Measurements from ENCODE around the gene SINHCAF. TPM values are rescaled to one million over a fixed set of nuclear protein-coding genes. Genes with fewer than 3 reads are reported as not detected.

The SINHCAF gene
- total RNA-seq, 1 experiment from 2014 or later = 179 TPM

DNA sequence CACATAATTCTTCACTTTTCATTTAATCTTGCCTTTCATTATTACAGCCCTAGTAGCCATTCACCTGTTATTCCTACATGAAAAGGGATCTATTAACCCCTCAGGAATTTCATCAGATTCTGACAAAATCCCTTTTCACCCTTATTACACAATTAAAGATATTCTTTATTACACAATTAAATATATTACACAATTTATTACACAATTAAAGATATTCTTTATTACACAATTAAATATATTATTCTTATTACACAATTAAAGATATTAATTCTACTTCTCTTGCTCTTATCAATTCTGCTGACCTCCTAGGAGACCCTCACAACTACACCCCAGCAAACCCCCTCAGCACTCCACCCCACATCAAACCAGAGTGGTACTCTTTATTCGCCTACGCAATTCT lies 77.1 kb downstream of the SINHCAF start:
- DNase-seq (ENCODE audit: low read depth, low spot score) (no peak), ATAC-seq (no peak)
- RAD21 ChIA-PET (ENCODE audit: low non-redundant PET in 1 of 2, low total read pairs in 2 of 2, uncharacterized antibody in 2 of 2, unreplicated experiment in 2 of 2) = no interaction called here
- H3K9me2 ChIP-seq (ENCODE audit: insufficient read depth) = no peaks in the 10 kb centered on the region
- H3K4me1 ChIP-seq (ENCODE audit: control insufficient read depth in 1 of 2, insufficient read depth in 2 of 2, low read length in 2 of 2) = no peaks in the 10 kb centered on the region
- no peaks in the 10 kb centered on the region for H3K79me2 ChIP-seq (ENCODE audit: insufficient read depth, low read length)
- no peak for TF ChIP-seq EZH2phosphoT487 (IDR thresholded peaks at IDR 0.05; ENCODE audit: borderline replicate concordance)
- TF ChIP-seq RAD21 (IDR thresholded peaks at IDR 0.05; ENCODE audit: low read depth) = no peak
- TF ChIP-seq EZH2 (IDR thresholded peaks at IDR 0.05) = no peak
- TF ChIP-seq JUND (IDR thresholded peaks at IDR 0.05) = no peak
- TF ChIP-seq FOSL1 (IDR thresholded peaks at IDR 0.05; ENCODE audit: low read depth) = no peak
- TF ChIP-seq YY1 (IDR thresholded peaks at IDR 0.05; ENCODE audit: extremely low read depth, insufficient replicate concordance, low read depth, low read length) = no peak
- TF ChIP-seq ZNF274 (IDR thresholded peaks at IDR 0.05; ENCODE audit: low read depth, low read length) = no peak
- TF ChIP-seq, protein P1, sequence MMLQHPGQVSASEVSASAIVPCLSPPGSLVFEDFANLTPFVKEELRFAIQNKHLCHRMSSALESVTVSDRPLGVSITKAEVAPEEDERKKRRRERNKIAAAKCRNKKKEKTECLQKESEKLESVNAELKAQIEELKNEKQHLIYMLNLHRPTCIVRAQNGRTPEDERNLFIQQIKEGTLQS (IDR thresholded peaks at IDR 0.05) = no peak
- no peak for TF ChIP-seq SIN3A (IDR thresholded peaks at IDR 0.05; ENCODE audit: low read depth)
- TF ChIP-seq SP1 (IDR thresholded peaks at IDR 0.05; ENCODE audit: low read depth) = no peak
- TF ChIP-seq, protein P2, sequence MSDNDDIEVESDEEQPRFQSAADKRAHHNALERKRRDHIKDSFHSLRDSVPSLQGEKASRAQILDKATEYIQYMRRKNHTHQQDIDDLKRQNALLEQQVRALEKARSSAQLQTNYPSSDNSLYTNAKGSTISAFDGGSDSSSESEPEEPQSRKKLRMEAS (IDR thresholded peaks at IDR 0.05) = no peak
- TF ChIP-seq SRF (IDR thresholded peaks at IDR 0.05; ENCODE audit: low read depth) = no peak
- TF ChIP-seq, protein P3, sequence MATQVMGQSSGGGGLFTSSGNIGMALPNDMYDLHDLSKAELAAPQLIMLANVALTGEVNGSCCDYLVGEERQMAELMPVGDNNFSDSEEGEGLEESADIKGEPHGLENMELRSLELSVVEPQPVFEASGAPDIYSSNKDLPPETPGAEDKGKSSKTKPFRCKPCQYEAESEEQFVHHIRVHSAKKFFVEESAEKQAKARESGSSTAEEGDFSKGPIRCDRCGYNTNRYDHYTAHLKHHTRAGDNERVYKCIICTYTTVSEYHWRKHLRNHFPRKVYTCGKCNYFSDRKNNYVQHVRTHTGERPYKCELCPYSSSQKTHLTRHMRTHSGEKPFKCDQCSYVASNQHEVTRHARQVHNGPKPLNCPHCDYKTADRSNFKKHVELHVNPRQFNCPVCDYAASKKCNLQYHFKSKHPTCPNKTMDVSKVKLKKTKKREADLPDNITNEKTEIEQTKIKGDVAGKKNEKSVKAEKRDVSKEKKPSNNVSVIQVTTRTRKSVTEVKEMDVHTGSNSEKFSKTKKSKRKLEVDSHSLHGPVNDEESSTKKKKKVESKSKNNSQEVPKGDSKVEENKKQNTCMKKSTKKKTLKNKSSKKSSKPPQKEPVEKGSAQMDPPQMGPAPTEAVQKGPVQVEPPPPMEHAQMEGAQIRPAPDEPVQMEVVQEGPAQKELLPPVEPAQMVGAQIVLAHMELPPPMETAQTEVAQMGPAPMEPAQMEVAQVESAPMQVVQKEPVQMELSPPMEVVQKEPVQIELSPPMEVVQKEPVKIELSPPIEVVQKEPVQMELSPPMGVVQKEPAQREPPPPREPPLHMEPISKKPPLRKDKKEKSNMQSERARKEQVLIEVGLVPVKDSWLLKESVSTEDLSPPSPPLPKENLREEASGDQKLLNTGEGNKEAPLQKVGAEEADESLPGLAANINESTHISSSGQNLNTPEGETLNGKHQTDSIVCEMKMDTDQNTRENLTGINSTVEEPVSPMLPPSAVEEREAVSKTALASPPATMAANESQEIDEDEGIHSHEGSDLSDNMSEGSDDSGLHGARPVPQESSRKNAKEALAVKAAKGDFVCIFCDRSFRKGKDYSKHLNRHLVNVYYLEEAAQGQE (IDR thresholded peaks at IDR 0.05; ENCODE audit: low read depth) = no peak
- TF ChIP-seq, protein P4, sequence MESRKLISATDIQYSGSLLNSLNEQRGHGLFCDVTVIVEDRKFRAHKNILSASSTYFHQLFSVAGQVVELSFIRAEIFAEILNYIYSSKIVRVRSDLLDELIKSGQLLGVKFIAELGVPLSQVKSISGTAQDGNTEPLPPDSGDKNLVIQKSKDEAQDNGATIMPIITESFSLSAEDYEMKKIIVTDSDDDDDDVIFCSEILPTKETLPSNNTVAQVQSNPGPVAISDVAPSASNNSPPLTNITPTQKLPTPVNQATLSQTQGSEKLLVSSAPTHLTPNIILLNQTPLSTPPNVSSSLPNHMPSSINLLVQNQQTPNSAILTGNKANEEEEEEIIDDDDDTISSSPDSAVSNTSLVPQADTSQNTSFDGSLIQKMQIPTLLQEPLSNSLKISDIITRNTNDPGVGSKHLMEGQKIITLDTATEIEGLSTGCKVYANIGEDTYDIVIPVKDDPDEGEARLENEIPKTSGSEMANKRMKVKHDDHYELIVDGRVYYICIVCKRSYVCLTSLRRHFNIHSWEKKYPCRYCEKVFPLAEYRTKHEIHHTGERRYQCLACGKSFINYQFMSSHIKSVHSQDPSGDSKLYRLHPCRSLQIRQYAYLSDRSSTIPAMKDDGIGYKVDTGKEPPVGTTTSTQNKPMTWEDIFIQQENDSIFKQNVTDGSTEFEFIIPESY (IDR thresholded peaks at IDR 0.05; ENCODE audit: extremely low read depth, insufficient replicate concordance, low read length) = no peak
- no peak for TF ChIP-seq ELF1 (IDR thresholded peaks at IDR 0.05; ENCODE audit: borderline replicate concordance, low read depth)
- no peak for TF ChIP-seq ZFX (IDR thresholded peaks at IDR 0.05)
- no peak for TF ChIP-seq POLR2A (IDR thresholded peaks at IDR 0.05; ENCODE audit: borderline replicate concordance, extremely low read depth, insufficient read depth, insufficient read length)
- no peak for TF ChIP-seq TCF7L2 (IDR thresholded peaks at IDR 0.05; ENCODE audit: borderline replicate concordance, extremely low read depth, insufficient read depth, insufficient read length)
- TF ChIP-seq CBX3 (IDR thresholded peaks at IDR 0.05; ENCODE audit: low read depth) = no peak
- no peak for TF ChIP-seq EGR1 (IDR thresholded peaks at IDR 0.05; ENCODE audit: low read depth)
- H3K9me3 ChIP-seq (ENCODE audit: control insufficient read depth in 1 of 2, insufficient read depth in 1 of 2, low read depth in 1 of 2, low read length in 2 of 2) = no peaks in the 10 kb centered on the region
- no peak overlapping the region for H2AFZ ChIP-seq (ENCODE audit: low read depth, low read length, poor library complexity, severe bottlenecking)
- H3K9ac ChIP-seq (ENCODE audit: low read length) = no peak overlapping the region
- H3K27ac ChIP-seq (ENCODE audit: low read depth, low read length) = no peak overlapping the region
- H3K27me3 ChIP-seq (ENCODE audit: insufficient read depth, low read length) = 0 out of 2 replicates have a peak, but pooled peaks cover 2% of the 10 kb centered on the region
- no TSS peak for BruUV-seq (replicated peaks)
- intact Hi-C loops (cut with micrococcal nuclease) = no loop called here
- H3K4me3 ChIP-seq (replicated peaks in 1 of 2; ENCODE audit: low read depth in 1 of 2, low read length in 2 of 2) = no peak overlapping the region
- H3K4me2 ChIP-seq (ENCODE audit: low read length) = no peak overlapping the region
- POLR2A ChIA-PET = no interaction called here
- H4K20me1 ChIP-seq (ENCODE audit: insufficient read depth) = no peaks in the 10 kb centered on the region
- H3K36me3 ChIP-seq (ENCODE audit: control insufficient read depth in 1 of 2, insufficient read depth in 2 of 2, low read length in 2 of 2) = no peaks in the 10 kb centered on the region
- CTCF ChIA-PET = no interaction called here

Measured in HCT116 (cell line).